ENCODE data around the gene PRICKLE4. TPM values are rescaled to one million over a fixed set of nuclear protein-coding genes. Genes with fewer than 3 reads are reported as not detected.

Gene PRICKLE4
- total RNA-seq, 2 donors from 2014 or later, result 11.4 to 11.6 TPM

GRCh38 chr6:41740366-41741162 is 40.0 kb upstream of the PRICKLE4 start:
- no peaks in the 10 kb centered on the region for H3K4me1 ChIP-seq (replicated peaks)
- no peak for DNase-seq (ENCODE audit: low spot score)
- no peak overlapping the region for H3K4me3 ChIP-seq
- no peak overlapping the region for H3K27ac ChIP-seq
- no peaks in the 10 kb centered on the region for H3K27me3 ChIP-seq (replicated peaks; ENCODE audit: insufficient read depth)
- TF ChIP-seq CTCF (IDR thresholded peaks at IDR 0.05) (no peak), POLR2AphosphoS5 (IDR thresholded peaks at IDR 0.05) (no peak), POLR2A (IDR thresholded peaks at IDR 0.05) (no peak)
- no peaks in the 10 kb centered on the region for H3K36me3 ChIP-seq
- intact Hi-C loops (cut with DNase I), result no loop called here
- no peaks in the 10 kb centered on the region for H3K9me3 ChIP-seq
- WGBS, result 89% methylated on average over 13 of the region's 13 CpGs

GRCh38 chr6:41741625-41742490 is 38.7 kb upstream of the PRICKLE4 start:
- intact Hi-C loops (cut with DNase I), result no loop called here
- H3K4me3 ChIP-seq, result no peak overlapping the region
- TF ChIP-seq POLR2A (IDR thresholded peaks at IDR 0.05) (no peak), POLR2AphosphoS5 (IDR thresholded peaks at IDR 0.05) (no peak), CTCF (IDR thresholded peaks at IDR 0.05) (no peak)
- 90% methylated on average over 20 of the region's 20 CpGs for WGBS
- DNase-seq (ENCODE audit: low spot score), result no peak
- H3K27me3 ChIP-seq (replicated peaks; ENCODE audit: insufficient read depth), result no peaks in the 10 kb centered on the region
- no peaks in the 10 kb centered on the region for H3K9me3 ChIP-seq
- H3K36me3 ChIP-seq, result no peaks in the 10 kb centered on the region
- H3K27ac ChIP-seq, result no peak overlapping the region
- H3K4me1 ChIP-seq (replicated peaks), result no peaks in the 10 kb centered on the region

GRCh38 chr6:41743406-41744235 is 37.0 kb upstream of the PRICKLE4 start:
- H3K36me3 ChIP-seq, result no peaks in the 10 kb centered on the region
- intact Hi-C loops (cut with DNase I), result no loop called here
- 86% methylated on average over 6 of the region's 6 CpGs for WGBS
- H3K4me3 ChIP-seq, result no peak overlapping the region
- no peaks in the 10 kb centered on the region for H3K27me3 ChIP-seq (replicated peaks; ENCODE audit: insufficient read depth)
- H3K27ac ChIP-seq, result no peak overlapping the region
- no peak for DNase-seq (ENCODE audit: low spot score)
- no peaks in the 10 kb centered on the region for H3K4me1 ChIP-seq (replicated peaks)
- TF ChIP-seq POLR2AphosphoS5 (IDR thresholded peaks at IDR 0.05) (no peak), POLR2A (IDR thresholded peaks at IDR 0.05) (no peak), CTCF (IDR thresholded peaks at IDR 0.05) (no peak)
- H3K9me3 ChIP-seq, result no peaks in the 10 kb centered on the region

- WGBS, result 89% methylated on average over 7 of the region's 7 CpGs
- Histone ChIP-seq H3K9me3 (no peaks in the 10 kb centered on the region), H3K4me3 (no peak overlapping the region), H3K4me1 (replicated peaks) (no peaks in the 10 kb centered on the region), H3K27ac (no peak overlapping the region), H3K36me3 (no peaks in the 10 kb centered on the region), H3K27me3 (replicated peaks; ENCODE audit: insufficient read depth) (no peaks in the 10 kb centered on the region)
- intact Hi-C loops (cut with DNase I), result no loop called here
- TF ChIP-seq POLR2A (IDR thresholded peaks at IDR 0.05), result no peak
- DNase-seq (ENCODE audit: low spot score), result no peak
Measured at GRCh38 chr6:41744236-41744787, 36.3 kb upstream of the PRICKLE4 start.

All from prostate gland (tissue), 2 donors.